Measurements from ENCODE around the gene COL5A1. TPM values are rescaled to one million over a fixed set of nuclear protein-coding genes. Genes with fewer than 3 reads are reported as not detected.

COL5A1 gene
- total and polyA plus RNA-seq, 2 experiments from 2014 or later, result 211 to 812 TPM

GRCh38 chr9:134795446-134795845, 153.8 kb downstream of the COL5A1 start:
- Histone ChIP-seq H3K4me2 (ENCODE audit: unreplicated experiment) (no peak overlapping the region), H3K27ac (no peak overlapping the region), H3K9me2 (ENCODE audit: insufficient read depth) (no peaks in the 10 kb centered on the region), H3K79me2 (ENCODE audit: insufficient read depth) (peaks cover 30% of the 10 kb centered on the region; the same call in 1 of the 2 replicates), H3K9ac (no peak overlapping the region), H2AFZ (no peak overlapping the region), H3K9me3 (ENCODE audit: low read depth) (no peaks in the 10 kb centered on the region), H3K36me3 (ENCODE audit: low read depth) (peaks cover 73% of the 10 kb centered on the region), H3K27me3 (replicated peaks; ENCODE audit: insufficient read depth) (no peaks in the 10 kb centered on the region), H3K4me3 (no peak overlapping the region), H3F3A (ENCODE audit: insufficient read depth) (peaks cover 19% of the 10 kb centered on the region), H3K4me1 (ENCODE audit: insufficient read depth) (no peaks in the 10 kb centered on the region), H4K20me1 (ENCODE audit: insufficient read depth) (no peaks in the 10 kb centered on the region)
- TF ChIP-seq EZH2phosphoT487 (IDR thresholded peaks at IDR 0.05; ENCODE audit: insufficient read depth, low read depth) (no peak), EZH2 (IDR thresholded peaks at IDR 0.05; ENCODE audit: insufficient read depth, poor library complexity, severe bottlenecking) (no peak)
- no peak for DNase-seq
- in situ Hi-C loops (cut with MboI), result no loop called here
- 75 to 82% methylated on average over 8 of the region's 8 CpGs for WGBS, 2 experiments (ENCODE audit: low coverage in 1 of 2, low lambda C conversion rate in 2 of 2, missing lambda C conversion rate in 2 of 2)

DNA sequence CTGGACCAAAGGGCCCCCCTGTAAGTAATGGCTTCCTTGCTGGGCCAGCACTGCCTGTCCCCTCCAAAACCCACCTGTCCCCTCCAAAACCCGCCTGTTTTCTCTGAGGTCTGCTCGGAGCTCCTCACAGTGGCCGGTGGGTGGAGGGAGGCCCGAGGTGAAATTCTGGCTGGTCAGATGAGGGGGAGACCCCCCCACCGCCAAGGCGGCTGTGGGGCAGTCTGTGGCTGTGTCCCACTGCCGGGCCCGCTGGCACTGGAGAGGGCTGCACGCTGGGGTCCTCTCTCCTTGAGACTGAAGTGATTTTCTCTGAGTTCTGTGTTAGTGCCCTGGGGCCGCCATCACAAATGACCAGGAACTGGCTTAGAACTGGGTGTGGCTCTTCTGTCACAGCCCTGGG, 155.3 kb downstream of the COL5A1 start:
- WGBS, 2 experiments (ENCODE audit: low coverage in 1 of 2, low lambda C conversion rate in 2 of 2, missing lambda C conversion rate in 2 of 2), result 74 to 80% methylated on average over 10 of the region's 10 CpGs
- H3K79me2 ChIP-seq (ENCODE audit: insufficient read depth), result peaks cover 23% of the 10 kb centered on the region; the same call in 1 of the 2 replicates
- in situ Hi-C loops (cut with MboI), result no loop called here
- no peak for TF ChIP-seq EZH2 (IDR thresholded peaks at IDR 0.05; ENCODE audit: insufficient read depth, poor library complexity, severe bottlenecking)
- TF ChIP-seq EZH2phosphoT487 (IDR thresholded peaks at IDR 0.05; ENCODE audit: insufficient read depth, low read depth), result no peak
- H3K9ac ChIP-seq, result no peak overlapping the region
- H3F3A ChIP-seq (ENCODE audit: insufficient read depth), result peaks cover 11% of the 10 kb centered on the region
- H2AFZ ChIP-seq, result no peak overlapping the region
- peaks cover 69% of the 10 kb centered on the region for H3K36me3 ChIP-seq (ENCODE audit: low read depth)
- H3K4me2 ChIP-seq (ENCODE audit: unreplicated experiment), result no peak overlapping the region
- H3K27me3 ChIP-seq (replicated peaks; ENCODE audit: insufficient read depth), result no peaks in the 10 kb centered on the region
- no peaks in the 10 kb centered on the region for H3K9me2 ChIP-seq (ENCODE audit: insufficient read depth)
- H4K20me1 ChIP-seq (ENCODE audit: insufficient read depth), result no peaks in the 10 kb centered on the region
- H3K27ac ChIP-seq, result no peak overlapping the region
- H3K9me3 ChIP-seq (ENCODE audit: low read depth), result no peaks in the 10 kb centered on the region
- DNase-seq, result no peak
- H3K4me1 ChIP-seq (ENCODE audit: insufficient read depth), result no peaks in the 10 kb centered on the region
- no peak overlapping the region for H3K4me3 ChIP-seq

GRCh38 chr9:134800791-134801339, 159.3 kb downstream of the COL5A1 start:
- Histone ChIP-seq H3K27me3 (replicated peaks; ENCODE audit: insufficient read depth) (no peaks in the 10 kb centered on the region), H3K79me2 (ENCODE audit: insufficient read depth) (peaks cover 9% of the 10 kb centered on the region), H3K4me3 (no peak overlapping the region), H3K9me2 (ENCODE audit: insufficient read depth) (no peaks in the 10 kb centered on the region), H2AFZ (no peak overlapping the region), H3F3A (ENCODE audit: insufficient read depth) (peaks cover 35% of the 10 kb centered on the region), H3K4me2 (ENCODE audit: unreplicated experiment) (no peak overlapping the region), H4K20me1 (ENCODE audit: insufficient read depth) (no peaks in the 10 kb centered on the region), H3K9me3 (ENCODE audit: low read depth) (no peaks in the 10 kb centered on the region), H3K4me1 (ENCODE audit: insufficient read depth) (no peaks in the 10 kb centered on the region), H3K9ac (no peak overlapping the region), H3K27ac (no peak overlapping the region), H3K36me3 (ENCODE audit: low read depth) (peaks cover 75% of the 10 kb centered on the region)
- in situ Hi-C loops (cut with MboI), result no loop called here
- no peak for DNase-seq
- 85 to 88% methylated on average over 24 to 25 of the region's 25 CpGs for WGBS, 2 experiments (ENCODE audit: low coverage in 1 of 2, low lambda C conversion rate in 2 of 2, missing lambda C conversion rate in 2 of 2)
- TF ChIP-seq EZH2phosphoT487 (IDR thresholded peaks at IDR 0.05; ENCODE audit: insufficient read depth, low read depth), result no peak
- TF ChIP-seq EZH2 (IDR thresholded peaks at IDR 0.05; ENCODE audit: insufficient read depth, poor library complexity, severe bottlenecking), result no peak

DNA sequence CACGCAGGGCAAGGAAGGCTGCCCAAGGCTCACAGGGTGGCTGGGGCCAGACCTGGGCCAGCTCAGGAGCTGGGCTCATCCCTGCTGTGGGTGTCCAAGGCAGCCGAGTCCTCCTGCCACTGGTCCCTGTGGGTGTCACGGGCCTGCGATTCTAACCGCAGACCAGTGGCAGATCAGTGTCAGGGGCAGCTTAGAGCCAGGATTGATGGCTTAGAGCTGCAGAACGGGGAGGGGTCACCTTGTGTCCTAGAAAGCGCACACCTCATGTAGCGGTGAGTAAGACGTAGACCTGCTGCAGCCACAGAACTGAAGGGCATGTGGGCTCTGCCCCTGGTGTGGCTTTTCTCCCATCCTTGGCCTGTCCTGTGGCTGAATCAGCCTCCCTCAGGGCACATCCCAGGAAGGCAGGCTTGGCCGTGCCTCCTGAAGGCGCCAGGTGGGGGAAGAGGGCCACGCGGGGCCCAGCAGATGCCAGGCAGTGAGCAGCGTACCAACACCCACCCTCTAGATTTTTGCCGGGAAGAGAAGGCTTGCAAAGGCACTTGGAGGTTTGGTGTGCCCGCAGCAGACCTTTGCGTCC, 160.7 kb downstream of the COL5A1 start:
- Histone ChIP-seq H3K9me3 (ENCODE audit: low read depth) (no peaks in the 10 kb centered on the region), H3K4me2 (ENCODE audit: unreplicated experiment) (no peak overlapping the region), H3F3A (ENCODE audit: insufficient read depth) (peaks cover 50% of the 10 kb centered on the region), H3K27me3 (replicated peaks; ENCODE audit: insufficient read depth) (no peaks in the 10 kb centered on the region), H3K4me3 (no peak overlapping the region), H2AFZ (no peak overlapping the region), H3K4me1 (ENCODE audit: insufficient read depth) (peaks cover 4% of the 10 kb centered on the region; the same call in 1 of the 2 replicates), H3K9ac (no peak overlapping the region), H3K9me2 (ENCODE audit: insufficient read depth) (no peaks in the 10 kb centered on the region), H3K27ac (no peak overlapping the region), H3K36me3 (ENCODE audit: low read depth) (peaks cover 72% of the 10 kb centered on the region), H3K79me2 (ENCODE audit: insufficient read depth) (peaks cover 9% of the 10 kb centered on the region), H4K20me1 (ENCODE audit: insufficient read depth) (no peaks in the 10 kb centered on the region)
- in situ Hi-C loops (cut with MboI), result no loop called here
- 92 to 94% methylated on average over 17 of the region's 17 CpGs for WGBS, 2 experiments (ENCODE audit: low coverage in 1 of 2, low lambda C conversion rate in 2 of 2, missing lambda C conversion rate in 2 of 2)
- DNase-seq, result no peak
- TF ChIP-seq EZH2phosphoT487 (IDR thresholded peaks at IDR 0.05; ENCODE audit: insufficient read depth, low read depth), result no peak
- TF ChIP-seq EZH2 (IDR thresholded peaks at IDR 0.05; ENCODE audit: insufficient read depth, poor library complexity, severe bottlenecking), result no peak
